Mesenchymal stem cell (in vitro differentiated cells and primary cell): ENCODE results near the gene TMEM117.

ENCODE experiments used
- DNase-seq: peaks from one replicate; pipeline ENCODE4 v3.0.0-alpha.2; 2013
- H2AFZ ChIP-seq: one replicate; pipeline ENCODE4 v1.6.1; 2013; ENCODE audit warnings: low read depth, mild to moderate bottlenecking, control low read depth, inconsistent platforms, low read length, moderate library complexity
- H2AK5ac ChIP-seq: 2 replicates; pipeline ENCODE4 v1.6.1; 2013; ENCODE audit warnings: low read length, moderate library complexity, mild to moderate bottlenecking, inconsistent platforms; ENCODE audit not compliant: severe bottlenecking
- H2BK120ac ChIP-seq: one replicate; pipeline ENCODE4 v1.6.1; 2013; ENCODE audit warnings: low read depth, mild to moderate bottlenecking, inconsistent platforms, low read length, moderate library complexity
- H2BK12ac ChIP-seq, 2 experiments: one replicate each; pipeline ENCODE4 v1.6.1; 2013; ENCODE audit warnings: inconsistent platforms in 2 of 2, low read length in 2 of 2, mild to moderate bottlenecking in 2 of 2, moderate library complexity in 2 of 2, control low read depth in 1 of 2
- H2BK15ac ChIP-seq: one replicate; pipeline ENCODE4 v1.6.1; 2013; ENCODE audit warnings: mild to moderate bottlenecking, low read depth, inconsistent platforms; ENCODE audit not compliant: poor library complexity, severe bottlenecking
- H2BK5ac ChIP-seq: 2 replicates; pipeline ENCODE4 v1.6.1; 2013; ENCODE audit warnings: low read depth, mild to moderate bottlenecking, low read length, control low read depth, inconsistent platforms; ENCODE audit not compliant: poor library complexity, severe bottlenecking
- H3K14ac ChIP-seq, 2 experiments: one replicate each; pipeline ENCODE4 v1.6.1; 2013; ENCODE audit warnings: inconsistent platforms in 2 of 2, low read length in 2 of 2, control low read depth in 1 of 2, mild to moderate bottlenecking in 1 of 2, moderate library complexity in 1 of 2
- H3K18ac ChIP-seq, 2 experiments: one replicate each; pipeline ENCODE4 v1.6.1; 2013; ENCODE audit warnings: inconsistent platforms in 2 of 2, low read length in 2 of 2, control low read depth in 1 of 2, low read depth in 1 of 2, mild to moderate bottlenecking in 1 of 2
- H3K23ac ChIP-seq, 2 experiments: one replicate each; pipeline ENCODE4 v1.6.1; 2013; ENCODE audit warnings: inconsistent platforms in 2 of 2, low read length in 2 of 2, mild to moderate bottlenecking in 2 of 2, moderate library complexity in 2 of 2, control low read depth in 1 of 2
- H3K27ac ChIP-seq: 2 replicates; pipeline ENCODE4 v1.5.1; 2013; ENCODE audit warnings: mild to moderate bottlenecking, moderate library complexity, low read length, control low read depth, inconsistent platforms; ENCODE audit not compliant: poor library complexity, severe bottlenecking
- H3K27me3 ChIP-seq, 2 experiments: 2 replicates each; pipeline versions ENCODE4 v1.6.1 to v1.7.0; 2013; ENCODE audit warnings: low read length in 2 of 2, mild to moderate bottlenecking in 2 of 2, moderate library complexity in 2 of 2, control low read depth in 1 of 2, inconsistent platforms in 1 of 2; ENCODE audit not compliant: control insufficient read depth in 1 of 2, insufficient read depth in 1 of 2
- H3K36me3 ChIP-seq, 2 experiments: 2 replicates each; pipeline versions ENCODE4 v1.6.1 to v1.7.0; 2013; ENCODE audit warnings: low read length in 2 of 2, control low read depth in 1 of 2, inconsistent platforms in 1 of 2, low read depth in 1 of 2, mild to moderate bottlenecking in 1 of 2; ENCODE audit not compliant: insufficient read depth in 2 of 2, control insufficient read depth in 1 of 2
- H3K4ac ChIP-seq, 2 experiments: one replicate each; pipeline ENCODE4 v1.6.1; 2013; ENCODE audit warnings: inconsistent platforms in 2 of 2, low read length in 2 of 2, mild to moderate bottlenecking in 2 of 2, moderate library complexity in 2 of 2, control low read depth in 1 of 2, low read depth in 1 of 2
- H3K4me1 ChIP-seq: 2 replicates; pipeline ENCODE4 v1.6.1; 2013; ENCODE audit warnings: low read depth, low read length, control low read depth; ENCODE audit not compliant: control insufficient read depth, insufficient read depth
- H3K4me2 ChIP-seq: 2 replicates; pipeline ENCODE4 v1.6.1; 2013; ENCODE audit warnings: low read length, mild to moderate bottlenecking, inconsistent platforms; ENCODE audit not compliant: poor library complexity, severe bottlenecking
- H3K4me3 ChIP-seq, 2 experiments: 2 replicates each; pipeline versions ENCODE4 v1.5.1 to v1.7.0; 2013; ENCODE audit warnings: low read length in 2 of 2, mild to moderate bottlenecking in 2 of 2, control low read depth in 1 of 2, low read depth in 1 of 2; ENCODE audit not compliant: insufficient read depth in 1 of 2
- H3K79me1 ChIP-seq: replicated peaks from 2 replicates; pipeline ENCODE4 v1.6.1; 2013; ENCODE audit warnings: mild to moderate bottlenecking, control low read depth, low read length, inconsistent platforms; ENCODE audit not compliant: poor library complexity, severe bottlenecking
- H3K9ac ChIP-seq: 2 replicates; pipeline ENCODE4 v1.7.0; 2013; ENCODE audit warnings: mild to moderate bottlenecking, low read length, moderate library complexity
- H3K9me3 ChIP-seq: 2 replicates; pipeline ENCODE4 v1.7.0; 2013; ENCODE audit warnings: mild to moderate bottlenecking, low read length; ENCODE audit not compliant: control insufficient read depth
- H4K8ac ChIP-seq: one replicate; pipeline ENCODE4 v1.6.1; 2013; ENCODE audit warnings: inconsistent platforms, mild to moderate bottlenecking, low read length, moderate library complexity
- H4K91ac ChIP-seq: one replicate; pipeline ENCODE4 v1.6.1; 2013; ENCODE audit warnings: mild to moderate bottlenecking, low read length, inconsistent platforms
- whole genome bisulfite sequencing: methylation state at CpG from one replicate; pipeline ENCODE4 v1.1.7; 2013; ENCODE audit warnings: mixed read lengths; 5-methylcytosine and 5-hydroxymethylcytosine counted together

Gene TMEM117

GRCh38 chr12:44227616-44228015, 391.7 kb downstream of the TMEM117 start:
- Histone ChIP-seq H3K4me2 (no peak overlapping the region), H3K9me3 (no peaks in the 10 kb centered on the region), H3K79me1 (no peaks in the 10 kb centered on the region), H2BK120ac (no peak overlapping the region), H3K4me1 (no peaks in the 10 kb centered on the region), H3K36me3 (no peaks in the 10 kb centered on the region), H3K23ac (no peak overlapping the region), H2BK12ac (no peak overlapping the region), H2BK5ac (no peak overlapping the region), H3K4me3 (no peak overlapping the region), H3K14ac (no peak overlapping the region), H2AFZ (no peak overlapping the region), H4K8ac (no peak overlapping the region), H3K27me3 (no peaks in the 10 kb centered on the region), H2BK15ac (no peak overlapping the region), H4K91ac (no peak overlapping the region), H3K9ac (no peak overlapping the region), H3K4ac (no peak overlapping the region), H2AK5ac (no peak overlapping the region), H3K27ac (no peak overlapping the region), H3K18ac (no peak overlapping the region)
- peak; percentile 65 for DNase-seq
- WGBS = 82% methylated on average over 2 of the region's 2 CpGs

DNA sequence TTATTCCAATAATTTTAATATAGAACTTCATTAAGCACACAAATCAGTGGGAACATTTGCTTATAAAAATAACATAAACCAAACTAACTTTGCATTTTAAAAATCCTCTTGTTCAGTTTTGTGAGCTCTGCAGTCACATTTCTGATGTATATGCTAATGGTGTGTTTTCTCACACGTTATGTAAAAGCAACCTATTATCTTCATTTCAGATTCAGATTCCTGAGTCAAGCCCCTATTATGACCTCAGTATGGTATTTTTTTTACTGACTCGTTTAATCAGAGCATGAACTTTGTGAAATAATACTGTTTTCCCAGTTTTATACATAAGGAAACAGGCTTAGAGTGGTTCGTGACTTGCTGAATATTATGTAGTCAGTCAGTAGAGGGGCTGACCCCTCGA, 394.0 kb downstream of the TMEM117 start:
- H2AK5ac ChIP-seq = no peak overlapping the region
- no peak overlapping the region for H2BK120ac ChIP-seq
- no peaks in the 10 kb centered on the region for H3K27me3 ChIP-seq
- H2BK5ac ChIP-seq = no peak overlapping the region
- no peak overlapping the region for H3K9ac ChIP-seq
- H2AFZ ChIP-seq = no peak overlapping the region
- H3K4me2 ChIP-seq = no peak overlapping the region
- H3K36me3 ChIP-seq = no peaks in the 10 kb centered on the region
- H3K79me1 ChIP-seq = no peaks in the 10 kb centered on the region
- H3K4me1 ChIP-seq = no peaks in the 10 kb centered on the region
- H2BK15ac ChIP-seq = no peak overlapping the region
- no peak overlapping the region for H4K8ac ChIP-seq
- 88% methylated on average over 2 of the region's 4 CpGs for WGBS
- H3K4ac ChIP-seq = no peak overlapping the region
- no peak overlapping the region for H3K14ac ChIP-seq
- H3K18ac ChIP-seq = no peak overlapping the region
- no peak overlapping the region for H3K4me3 ChIP-seq
- no peak overlapping the region for H4K91ac ChIP-seq
- DNase-seq = no peak
- no peaks in the 10 kb centered on the region for H3K9me3 ChIP-seq
- H2BK12ac ChIP-seq = no peak overlapping the region
- no peak overlapping the region for H3K27ac ChIP-seq
- H3K23ac ChIP-seq = no peak overlapping the region

DNA sequence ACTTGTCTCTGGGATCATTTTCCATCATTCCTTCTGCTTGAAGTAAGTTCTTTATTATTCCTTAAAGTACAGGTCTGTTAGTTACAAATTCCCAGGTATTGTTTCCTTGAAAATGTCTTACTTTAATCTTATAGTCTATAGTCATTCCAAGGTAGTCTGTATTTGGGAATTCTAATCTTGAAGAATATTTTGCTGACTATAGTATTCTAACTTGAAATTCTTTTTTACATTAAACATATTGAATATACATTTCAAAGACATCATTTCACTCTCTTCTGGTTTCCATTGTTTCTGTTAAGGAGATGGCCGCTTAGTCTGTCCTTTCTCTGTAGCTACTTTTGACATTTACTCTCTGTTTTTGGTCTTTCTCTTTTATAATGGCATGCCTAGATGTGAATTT, 399.8 kb downstream of the TMEM117 start:
- no peak overlapping the region for H3K4me2 ChIP-seq
- no peak overlapping the region for H3K18ac ChIP-seq
- H3K14ac ChIP-seq = no peak overlapping the region
- H2BK12ac ChIP-seq = no peak overlapping the region
- no peaks in the 10 kb centered on the region for H3K9me3 ChIP-seq
- no peaks in the 10 kb centered on the region for H3K4me1 ChIP-seq
- no peaks in the 10 kb centered on the region for H3K79me1 ChIP-seq
- H3K9ac ChIP-seq = no peak overlapping the region
- H2BK15ac ChIP-seq = no peak overlapping the region
- H2BK5ac ChIP-seq = no peak overlapping the region
- H2AFZ ChIP-seq = no peak overlapping the region
- H3K36me3 ChIP-seq = no peaks in the 10 kb centered on the region
- DNase-seq = no peak
- H3K4ac ChIP-seq = no peak overlapping the region
- H2BK120ac ChIP-seq = no peak overlapping the region
- H2AK5ac ChIP-seq = no peak overlapping the region
- no peak overlapping the region for H3K4me3 ChIP-seq
- no peak overlapping the region for H3K23ac ChIP-seq
- no peak overlapping the region for H3K27ac ChIP-seq
- no peaks in the 10 kb centered on the region for H3K27me3 ChIP-seq
- no peak overlapping the region for H4K91ac ChIP-seq
- WGBS = 100% methylated on average over 1 of the region's 1 CpG
- no peak overlapping the region for H4K8ac ChIP-seq

DNA sequence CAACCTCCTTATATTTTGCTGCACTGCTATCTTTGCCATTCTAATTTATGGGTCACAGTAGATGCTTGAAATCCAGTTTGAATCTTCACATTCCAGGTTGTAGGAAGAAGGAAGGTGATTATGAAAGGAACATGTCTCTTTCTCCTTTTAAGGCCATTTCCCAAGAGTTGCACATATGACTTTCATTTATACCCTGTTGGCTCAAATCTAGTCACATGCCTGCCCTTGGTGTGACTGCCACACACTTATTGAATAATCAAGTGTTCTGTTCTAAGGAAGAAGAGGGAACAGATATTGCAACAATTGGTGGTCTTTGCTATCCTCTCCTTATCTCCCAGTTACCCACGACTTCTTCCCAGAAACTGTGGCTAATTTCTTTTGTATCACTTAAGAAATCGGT, 404.3 kb downstream of the TMEM117 start:
- no peaks in the 10 kb centered on the region for H3K27me3 ChIP-seq
- H3K4ac ChIP-seq = no peak overlapping the region
- H3K4me2 ChIP-seq = no peak overlapping the region
- DNase-seq = no peak
- no peaks in the 10 kb centered on the region for H3K79me1 ChIP-seq
- H3K9me3 ChIP-seq = no peaks in the 10 kb centered on the region
- no peak overlapping the region for H3K23ac ChIP-seq
- H2AK5ac ChIP-seq = no peak overlapping the region
- WGBS = no CpG with 5 or more reads among the region's 2 CpGs
- no peak overlapping the region for H3K9ac ChIP-seq
- no peak overlapping the region for H2BK15ac ChIP-seq
- H3K4me3 ChIP-seq = no peak overlapping the region
- H2BK120ac ChIP-seq = no peak overlapping the region
- H2BK5ac ChIP-seq = no peak overlapping the region
- no peak overlapping the region for H2BK12ac ChIP-seq
- H3K4me1 ChIP-seq = no peaks in the 10 kb centered on the region
- no peak overlapping the region for H2AFZ ChIP-seq
- H3K36me3 ChIP-seq = no peaks in the 10 kb centered on the region
- H4K8ac ChIP-seq = no peak overlapping the region
- no peak overlapping the region for H3K27ac ChIP-seq
- H3K14ac ChIP-seq = no peak overlapping the region
- no peak overlapping the region for H4K91ac ChIP-seq
- no peak overlapping the region for H3K18ac ChIP-seq
